Measurements from ENCODE around the gene TENT5D. TPM values are rescaled to one million over a fixed set of nuclear protein-coding genes. Genes with fewer than 3 reads are reported as not detected.
"Not testable (repeated sequence)": the region's sequence is repeated elsewhere in the genome, so short reads cannot be mapped to it uniquely, and the experiment has no call there.

Gene TENT5D
- total RNA-seq, 1 donor from 2014 or later, result not detected

DNA sequence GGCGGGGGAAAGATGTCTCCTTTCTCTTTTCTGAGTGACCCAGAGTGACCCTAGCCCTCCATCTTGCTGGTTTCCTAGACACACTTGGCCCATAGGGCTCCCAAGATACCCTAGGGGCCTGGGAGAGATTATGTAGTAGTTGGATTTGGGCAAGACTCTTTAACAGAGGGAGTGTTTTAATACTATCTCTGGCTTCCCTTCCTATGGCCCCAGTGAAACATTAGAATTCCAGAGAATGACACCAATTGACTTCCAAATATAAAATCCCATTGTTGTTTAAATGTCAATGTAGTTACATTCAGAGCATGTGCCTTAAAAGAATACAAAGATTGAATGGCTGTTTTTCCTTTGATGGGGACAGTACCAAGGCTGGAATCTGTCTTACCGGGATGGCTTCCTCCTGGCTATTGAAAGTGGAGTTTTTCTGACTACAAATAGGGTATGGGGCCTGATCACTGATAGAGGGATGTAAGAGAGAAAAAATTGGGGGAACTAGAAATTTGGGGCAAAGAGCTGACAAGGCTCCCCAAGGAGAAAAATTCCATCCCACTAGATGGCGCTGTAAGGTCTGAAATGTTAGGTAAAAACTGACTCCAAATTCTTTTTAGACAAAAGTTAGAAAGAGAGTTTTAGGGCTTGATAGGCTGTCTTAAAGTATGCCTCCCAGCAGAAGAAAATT is 10.7 kb downstream of the TENT5D start:
- TF ChIP-seq, protein P1, sequence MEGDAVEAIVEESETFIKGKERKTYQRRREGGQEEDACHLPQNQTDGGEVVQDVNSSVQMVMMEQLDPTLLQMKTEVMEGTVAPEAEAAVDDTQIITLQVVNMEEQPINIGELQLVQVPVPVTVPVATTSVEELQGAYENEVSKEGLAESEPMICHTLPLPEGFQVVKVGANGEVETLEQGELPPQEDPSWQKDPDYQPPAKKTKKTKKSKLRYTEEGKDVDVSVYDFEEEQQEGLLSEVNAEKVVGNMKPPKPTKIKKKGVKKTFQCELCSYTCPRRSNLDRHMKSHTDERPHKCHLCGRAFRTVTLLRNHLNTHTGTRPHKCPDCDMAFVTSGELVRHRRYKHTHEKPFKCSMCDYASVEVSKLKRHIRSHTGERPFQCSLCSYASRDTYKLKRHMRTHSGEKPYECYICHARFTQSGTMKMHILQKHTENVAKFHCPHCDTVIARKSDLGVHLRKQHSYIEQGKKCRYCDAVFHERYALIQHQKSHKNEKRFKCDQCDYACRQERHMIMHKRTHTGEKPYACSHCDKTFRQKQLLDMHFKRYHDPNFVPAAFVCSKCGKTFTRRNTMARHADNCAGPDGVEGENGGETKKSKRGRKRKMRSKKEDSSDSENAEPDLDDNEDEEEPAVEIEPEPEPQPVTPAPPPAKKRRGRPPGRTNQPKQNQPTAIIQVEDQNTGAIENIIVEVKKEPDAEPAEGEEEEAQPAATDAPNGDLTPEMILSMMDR (IDR thresholded peaks at IDR 0.05), result no peak
- Mint-ChIP-seq H3K27me3 (no peaks in the 10 kb centered on the region), H3K9me3 (peaks cover 2% of the 10 kb centered on the region), H3K27ac (no peak overlapping the region), H3K4me1 (no peaks in the 10 kb centered on the region), H3K36me3 (ENCODE audit: low read depth) (no peaks in the 10 kb centered on the region), H3K4me3 (no peak overlapping the region)
- ChIA-PET POLR2A (no interaction called here), CTCF (no interaction called here)
- ATAC-seq (ENCODE audit: low read depth) (no peak), DNase-seq (no peak)
- intact Hi-C loops (cut with micrococcal nuclease), result no loop called here

DNA sequence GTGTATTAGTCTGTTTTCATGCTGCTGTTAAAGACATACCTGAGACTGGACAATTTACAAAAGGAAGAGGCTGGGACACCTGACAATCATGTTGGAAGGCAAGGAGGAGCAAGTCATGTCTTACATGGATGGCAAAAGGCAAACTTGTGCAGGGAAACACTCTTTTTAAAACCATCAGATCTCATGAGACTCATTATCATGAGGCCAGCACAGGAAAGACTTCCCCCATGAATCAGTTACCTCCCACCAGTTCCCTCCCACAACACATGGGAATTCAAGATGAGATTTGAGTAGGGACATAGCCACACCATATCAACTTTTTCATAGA is 11.2 kb downstream of the TENT5D start:
- ATAC-seq (ENCODE audit: low read depth), result no peak
- no peaks in the 10 kb centered on the region for H3K4me1 Mint-ChIP-seq
- peaks cover 2% of the 10 kb centered on the region for H3K9me3 Mint-ChIP-seq
- no peaks in the 10 kb centered on the region for H3K27me3 Mint-ChIP-seq
- TF ChIP-seq, protein P1 (IDR thresholded peaks at IDR 0.05), result no peak
- intact Hi-C loops (cut with micrococcal nuclease), result no loop called here
- DNase-seq, result no peak
- no peaks in the 10 kb centered on the region for H3K36me3 Mint-ChIP-seq (ENCODE audit: low read depth)
- no peak overlapping the region for H3K4me3 Mint-ChIP-seq
- H3K27ac Mint-ChIP-seq, result no peak overlapping the region
- ChIA-PET CTCF (no interaction called here), POLR2A (no interaction called here)

DNA sequence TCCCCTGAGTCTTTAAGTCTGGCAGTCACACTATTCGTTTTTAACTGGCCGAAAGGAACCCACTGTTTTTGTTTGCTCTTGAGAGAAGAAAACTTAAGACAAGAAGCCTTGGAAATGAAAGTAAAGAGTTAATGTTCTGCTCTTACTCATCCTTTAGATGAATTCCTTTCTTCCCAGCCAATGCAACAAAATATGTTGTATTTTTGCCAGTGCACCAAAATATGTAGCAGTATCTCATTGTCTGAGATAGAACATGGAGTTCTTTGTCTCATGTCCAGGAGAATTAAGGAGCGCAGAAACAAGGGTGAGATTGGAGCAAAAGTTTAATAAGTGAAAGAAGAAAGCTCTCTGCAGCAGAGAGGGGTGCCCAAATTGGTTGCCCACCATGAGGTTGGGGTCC is 12.2 kb downstream of the TENT5D start:
- Mint-ChIP-seq H3K4me1 (no peaks in the 10 kb centered on the region), H3K9me3 (no peaks in the 10 kb centered on the region), H3K36me3 (ENCODE audit: low read depth) (no peaks in the 10 kb centered on the region), H3K27me3 (no peaks in the 10 kb centered on the region), H3K4me3 (no peak overlapping the region), H3K27ac (no peak overlapping the region)
- POLR2A ChIA-PET, result no interaction called here
- TF ChIP-seq, protein P1 (IDR thresholded peaks at IDR 0.05), result no peak
- DNase-seq (no peak), ATAC-seq (ENCODE audit: low read depth) (no peak)
- intact Hi-C loops (cut with micrococcal nuclease), result no loop called here
- CTCF ChIA-PET, result no interaction called here

DNA sequence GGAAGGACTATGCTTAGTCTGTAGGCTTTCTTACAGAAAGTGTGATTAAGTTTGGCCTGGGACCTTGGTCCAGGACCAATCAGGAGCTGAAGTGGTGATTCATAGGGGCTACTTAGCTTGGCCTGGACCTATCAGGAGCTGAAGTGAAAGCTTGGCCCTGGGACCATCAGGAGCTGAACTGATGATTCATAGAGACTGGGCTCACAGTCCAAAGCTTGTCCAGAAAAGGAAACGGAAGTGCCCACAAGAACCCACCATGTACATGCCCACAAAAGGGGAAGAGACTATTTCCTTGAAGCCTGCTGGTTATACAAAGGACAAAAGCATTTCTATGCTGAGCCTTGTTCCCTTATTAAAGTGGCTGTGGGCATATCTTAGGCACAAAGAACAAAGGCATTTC is 12.6 kb downstream of the TENT5D start:
- H3K27ac Mint-ChIP-seq, result no peak overlapping the region
- no peak for ATAC-seq (ENCODE audit: low read depth)
- DNase-seq, result no peak
- intact Hi-C loops (cut with micrococcal nuclease), result no loop called here
- H3K36me3 Mint-ChIP-seq (ENCODE audit: low read depth), result no peaks in the 10 kb centered on the region
- TF ChIP-seq, protein P1 (IDR thresholded peaks at IDR 0.05), result no peak
- POLR2A ChIA-PET, result no interaction called here
- H3K27me3 Mint-ChIP-seq, result no peaks in the 10 kb centered on the region
- H3K9me3 Mint-ChIP-seq, result no peaks in the 10 kb centered on the region
- H3K4me3 Mint-ChIP-seq, result no peak overlapping the region
- CTCF ChIA-PET, result no interaction called here
- H3K4me1 Mint-ChIP-seq, result no peaks in the 10 kb centered on the region

DNA sequence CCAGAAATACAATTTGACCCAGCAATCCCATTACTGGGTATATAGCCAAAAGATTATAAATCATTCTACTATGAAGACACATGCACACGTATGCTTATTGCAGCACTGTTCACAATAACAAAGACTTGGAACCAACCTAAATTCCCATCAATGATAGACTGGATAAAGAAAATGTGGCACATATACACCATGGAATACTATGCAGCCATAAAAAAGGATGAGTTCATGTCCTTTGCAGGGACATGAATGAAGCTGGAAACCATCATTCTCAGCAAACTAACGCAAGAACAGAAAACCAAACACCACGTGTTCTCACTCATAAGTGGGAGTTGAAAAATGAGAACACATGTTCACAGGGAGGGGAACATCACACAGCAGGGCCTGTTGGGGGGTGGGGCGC is 47.9 kb downstream of the TENT5D start:
- H3K36me3 Mint-ChIP-seq (ENCODE audit: low read depth); intact Hi-C loops (cut with micrococcal nuclease); DNase-seq; CTCF ChIA-PET; ATAC-seq (ENCODE audit: low read depth); H3K9me3 Mint-ChIP-seq; POLR2A ChIA-PET; H3K4me1 Mint-ChIP-seq; H3K4me3 Mint-ChIP-seq; H3K27me3 Mint-ChIP-seq; H3K27ac Mint-ChIP-seq: not testable (repeated sequence)

DNA sequence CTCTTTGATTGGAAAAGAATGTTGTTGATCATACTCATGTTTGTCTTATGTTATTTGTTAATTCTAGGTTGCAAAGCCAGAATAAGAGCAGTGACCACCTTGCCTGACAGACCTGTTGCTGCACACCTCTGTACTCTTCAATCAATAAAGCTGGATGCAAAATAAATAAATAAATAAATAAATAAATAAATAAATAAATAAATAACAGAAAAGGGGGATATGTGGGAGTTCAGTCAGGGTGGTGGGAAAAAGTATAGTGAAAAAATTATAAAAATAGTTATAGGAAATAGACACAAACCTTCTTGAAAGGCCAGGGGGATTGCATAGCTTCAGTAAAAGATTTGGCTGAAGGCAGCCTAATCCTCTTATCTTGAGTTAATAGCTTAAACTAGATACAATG is 51.3 kb downstream of the TENT5D start:
- Mint-ChIP-seq H3K27ac (no peak overlapping the region), H3K9me3 (peaks cover 14% of the 10 kb centered on the region), H3K36me3 (ENCODE audit: low read depth) (no peaks in the 10 kb centered on the region), H3K4me3 (no peak overlapping the region), H3K27me3 (no peaks in the 10 kb centered on the region), H3K4me1 (no peaks in the 10 kb centered on the region)
- no peak for DNase-seq
- ChIA-PET POLR2A (no interaction called here), CTCF (no interaction called here)
- ATAC-seq (ENCODE audit: low read depth), result no peak
- TF ChIP-seq, protein P1 (IDR thresholded peaks at IDR 0.05), result no peak
- intact Hi-C loops (cut with micrococcal nuclease), result no loop called here

Measured in activated B cell treated with CpG ODN at 0.5 μM for 24 hours (primary cell).